ENCODE measurements around the gene MSH4.

- no peak for TF ChIP-seq CTCF (IDR thresholded peaks at IDR 0.05; ENCODE audit: low read length)
- TF ChIP-seq EZH2 (IDR thresholded peaks at IDR 0.05; ENCODE audit: borderline replicate concordance, low read length): no peak
Measured at GRCh38 chr1:75812065-75812464, 15.4 kb downstream of the MSH4 start.

Measured in OCI-LY1 (cell line).